Large intestine (tissue), 3 donors: ENCODE results near the gene CACNA1F. TPM values are rescaled to one million over a fixed set of nuclear protein-coding genes. Genes with fewer than 3 reads are reported as not detected.

Experiments
- DNase-seq, 2 donors: peaks; one replicate each; pipeline versions ENCODE4 v3.0.0 to v3.0.0-alpha.2; 2013
- H3K27ac ChIP-seq: one replicate; pipeline ENCODE4 v1.5.1; 2013; ENCODE audit warnings: low read length
- H3K27me3 ChIP-seq: 2 replicates; pipeline ENCODE4 v1.6.1; 2013; ENCODE audit warnings: low read length; ENCODE audit not compliant: control insufficient read depth, insufficient read depth
- H3K36me3 ChIP-seq: 2 replicates; pipeline ENCODE4 v1.6.1; 2013; ENCODE audit warnings: low read length; ENCODE audit not compliant: control insufficient read depth, insufficient read depth
- H3K4me1 ChIP-seq: one replicate; pipeline ENCODE4 v1.6.1; 2013; ENCODE audit warnings: low read length; ENCODE audit not compliant: control insufficient read depth, insufficient read depth
- H3K4me3 ChIP-seq: one replicate; pipeline ENCODE4 v1.5.1; 2013; ENCODE audit warnings: low read length
- H3K9me3 ChIP-seq: one replicate; pipeline ENCODE4 v1.6.1; 2013; ENCODE audit warnings: mild to moderate bottlenecking, low read depth, low read length, moderate library complexity; ENCODE audit not compliant: control insufficient read depth
- WGBS: methylation state at CpG from one replicate; pipeline ENCODE4 v1.1.5; 2013; ENCODE audit warnings: low lambda C conversion rate; ENCODE audit not compliant: insufficient coverage; 5-methylcytosine and 5-hydroxymethylcytosine counted together
- polyA plus RNA-seq: library from polyadenylated mRNA; unstranded; fragments of 120-200 nt; gene quantifications from one replicate; pipeline ENCODE4 v1.2.1, GENCODE V29; 2013

The CACNA1F gene
- polyA plus RNA-seq, 1 donor = 1.3 TPM

- Histone ChIP-seq H3K4me3 (peak within 1 kb of the TSS; percentile 73), H3K9me3 (peaks cover 5% of the 10 kb centered on the region), H3K36me3 (no peaks in the 10 kb centered on the region), H3K27ac (peak within 1 kb of the TSS; percentile 98), H3K27me3 (no peaks in the 10 kb centered on the region), H3K4me1 (peaks cover 17% of the 10 kb centered on the region)
- no peak for DNase-seq
- no CpG with 5 or more reads among the region's 70 CpGs for WGBS
Observed at GRCh38 chrX:49269767-49270248, 36.7 kb upstream of the CACNA1F start, which contains the start of gene PPP1R3F. PPP1R3F (plus strand) TSS chrX:49269793; CDS start chrX:49269870, 77 bp downstream.

DNA sequence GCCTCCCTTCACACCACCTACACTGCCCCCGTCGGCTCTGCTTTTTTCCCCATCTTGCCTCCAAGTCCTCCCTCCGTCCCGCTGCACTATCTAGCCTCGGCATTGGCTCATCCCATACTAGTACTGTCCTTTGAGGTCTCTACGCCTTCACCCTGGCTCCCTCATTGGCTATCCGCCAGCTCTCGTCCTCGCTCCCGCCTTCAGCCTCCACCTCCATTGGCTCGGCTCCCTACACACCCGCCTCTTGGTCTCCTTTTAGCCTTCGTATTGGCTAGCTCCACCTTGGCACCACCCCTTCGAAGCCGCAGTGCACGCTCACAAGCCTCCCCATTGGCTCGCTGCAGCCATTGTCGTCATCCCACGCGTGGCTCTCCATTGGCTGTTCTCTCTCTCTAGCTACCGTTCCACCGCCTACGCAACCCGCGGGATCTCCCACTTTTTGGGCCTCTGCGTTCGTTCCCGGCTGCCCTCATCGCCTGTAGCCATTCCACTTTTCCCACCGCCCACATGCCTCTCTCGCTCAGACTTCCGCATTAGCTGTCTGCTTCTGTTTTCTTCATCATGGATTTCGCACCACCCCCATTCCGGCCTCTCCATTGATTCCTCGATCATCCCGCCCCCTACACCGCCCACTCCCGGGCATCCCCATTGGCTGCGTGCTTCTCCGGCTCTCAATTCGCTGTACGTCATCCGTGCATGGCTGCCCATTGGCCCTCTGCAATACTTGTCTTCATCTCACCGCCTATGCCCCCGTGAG is 36.0 kb upstream of the CACNA1F start:
- WGBS = no CpG with 5 or more reads among the region's 45 CpGs
- Histone ChIP-seq H3K4me3 (peak overlapping the region; percentile 73), H3K27ac (peak overlapping the region; percentile 98), H3K9me3 (peaks cover 5% of the 10 kb centered on the region), H3K4me1 (peaks cover 17% of the 10 kb centered on the region), H3K36me3 (no peaks in the 10 kb centered on the region), H3K27me3 (no peaks in the 10 kb centered on the region)
- DNase-seq = peak; percentile 96 to 99

DNA sequence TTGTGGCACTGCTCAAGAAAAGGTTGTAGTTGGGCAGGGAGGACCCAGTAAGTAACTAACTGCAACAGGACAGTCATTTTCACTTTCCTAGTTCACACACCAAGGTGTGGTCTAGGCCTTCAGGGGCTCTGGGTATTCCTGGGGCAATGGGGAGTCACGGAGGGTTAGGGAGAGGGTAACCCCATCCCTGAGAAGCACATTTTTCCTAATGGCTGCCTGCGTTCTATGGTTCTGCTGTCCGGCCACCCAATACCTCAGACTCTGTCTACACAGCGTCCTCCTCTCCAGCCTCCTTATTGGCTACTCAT is 35.5 kb upstream of the CACNA1F start:
- H3K4me1 ChIP-seq = peaks cover 17% of the 10 kb centered on the region
- no CpG with 5 or more reads among the region's 4 CpGs for WGBS
- no peak for DNase-seq
- peaks cover 5% of the 10 kb centered on the region for H3K9me3 ChIP-seq
- H3K27ac ChIP-seq = peak overlapping the region; percentile 59
- peak overlapping the region; percentile 44 for H3K4me3 ChIP-seq
- H3K36me3 ChIP-seq = no peaks in the 10 kb centered on the region
- H3K27me3 ChIP-seq = no peaks in the 10 kb centered on the region

DNA sequence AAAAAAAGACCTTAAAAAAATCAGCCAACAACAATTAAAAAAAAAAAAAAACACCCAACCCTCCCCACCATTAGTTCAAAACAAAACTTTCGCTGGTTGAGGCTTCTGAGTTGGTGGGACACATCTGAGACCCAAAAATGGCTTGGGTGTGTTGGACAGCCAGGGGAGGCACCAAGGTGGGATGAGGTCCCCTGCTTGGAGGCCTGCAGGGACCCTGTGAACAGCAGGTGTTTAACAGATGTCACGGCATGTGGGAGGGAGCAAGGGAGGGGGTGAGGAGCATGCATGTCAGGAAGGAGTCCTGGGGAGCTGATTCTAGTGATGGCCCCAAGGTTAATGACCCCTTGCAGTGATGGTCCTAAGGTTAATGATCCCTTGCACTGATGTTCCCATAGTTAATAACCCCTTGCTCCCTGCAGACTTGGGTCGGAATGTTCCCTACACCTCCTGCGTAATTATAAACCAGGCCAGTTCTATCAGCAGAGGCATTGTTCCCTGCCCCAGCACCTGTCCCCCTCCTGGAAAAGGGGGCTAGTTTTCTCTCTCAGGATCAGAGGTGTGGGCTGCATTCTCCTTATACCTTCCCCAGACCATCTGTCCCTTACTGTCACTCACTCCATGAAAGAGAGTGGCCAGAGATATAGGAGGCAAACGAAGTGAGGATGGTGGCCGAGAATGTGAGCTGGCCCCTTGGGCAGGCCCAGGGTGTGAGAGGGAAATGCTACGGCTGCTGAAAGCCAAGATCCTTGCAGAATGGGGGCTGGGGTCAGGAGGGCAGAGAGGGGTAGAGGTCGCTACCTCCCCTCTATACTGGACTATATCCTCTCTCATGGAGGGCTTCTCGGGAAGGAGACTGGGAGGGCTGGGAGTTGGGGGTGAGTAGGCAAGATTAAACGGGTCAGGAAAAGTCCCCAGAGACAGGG is 33.6 kb upstream of the CACNA1F start:
- peak; percentile 29 to 70 for DNase-seq
- H3K4me1 ChIP-seq = peaks cover 17% of the 10 kb centered on the region
- peak overlapping the region; percentile 20 for H3K27ac ChIP-seq
- H3K36me3 ChIP-seq = no peaks in the 10 kb centered on the region
- H3K4me3 ChIP-seq = no peak overlapping the region
- peaks cover 5% of the 10 kb centered on the region for H3K9me3 ChIP-seq
- H3K27me3 ChIP-seq = no peaks in the 10 kb centered on the region
- WGBS = no CpG with 5 or more reads among the region's 10 CpGs

- Histone ChIP-seq H3K27ac (no peak within 1 kb of the TSS), H3K4me1 (peaks cover 10% of the 10 kb centered on the region), H3K9me3 (no peaks in the 10 kb centered on the region), H3K27me3 (no peaks in the 10 kb centered on the region), H3K36me3 (no peaks in the 10 kb centered on the region), H3K4me3 (no peak within 1 kb of the TSS)
- DNase-seq = no peak
- WGBS = no CpG with 5 or more reads among the region's 11 CpGs
Observed at GRCh38 chrX:49264460-49264859, 31.3 kb upstream of the CACNA1F start, which contains the start of gene FOXP3. FOXP3 (minus strand) TSS chrX:49264710; CDS start chrX:49258505, 6,205 bp downstream.

DNA sequence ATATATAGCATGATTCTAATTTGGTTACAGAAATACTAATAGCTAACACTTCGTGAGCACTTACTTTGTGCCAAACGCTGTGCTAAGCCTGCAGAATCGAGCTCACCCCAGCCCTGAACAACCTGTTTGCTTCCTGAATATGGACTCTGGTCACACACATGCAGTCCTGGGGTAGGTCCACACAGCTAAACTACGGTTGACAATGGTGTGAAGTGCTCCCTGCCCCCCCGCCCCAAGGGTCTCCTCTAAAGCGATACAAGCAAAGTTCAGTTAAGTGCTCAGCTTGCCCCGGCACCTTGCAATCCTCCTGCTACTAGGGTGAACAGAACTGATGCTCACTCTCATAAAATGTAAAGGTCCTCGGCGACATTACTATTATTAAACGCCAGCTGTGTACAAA is 30.5 kb upstream of the CACNA1F start:
- DNase-seq = no peak
- no peak overlapping the region for H3K4me3 ChIP-seq
- no peaks in the 10 kb centered on the region for H3K9me3 ChIP-seq
- H3K27ac ChIP-seq = no peak overlapping the region
- no peaks in the 10 kb centered on the region for H3K27me3 ChIP-seq
- whole genome bisulfite sequencing = no CpG with 5 or more reads among the region's 10 CpGs
- peaks cover 10% of the 10 kb centered on the region for H3K4me1 ChIP-seq
- H3K36me3 ChIP-seq = no peaks in the 10 kb centered on the region

GRCh38 chrX:49262603-49263002 is 29.5 kb upstream of the CACNA1F start:
- no peaks in the 10 kb centered on the region for H3K27me3 ChIP-seq
- H3K27ac ChIP-seq = no peak overlapping the region
- no peak overlapping the region for H3K4me3 ChIP-seq
- peaks cover 7% of the 10 kb centered on the region for H3K4me1 ChIP-seq
- no peaks in the 10 kb centered on the region for H3K36me3 ChIP-seq
- no peaks in the 10 kb centered on the region for H3K9me3 ChIP-seq
- no peak for DNase-seq
- no CpG with 5 or more reads among the region's 1 CpG for WGBS

DNA sequence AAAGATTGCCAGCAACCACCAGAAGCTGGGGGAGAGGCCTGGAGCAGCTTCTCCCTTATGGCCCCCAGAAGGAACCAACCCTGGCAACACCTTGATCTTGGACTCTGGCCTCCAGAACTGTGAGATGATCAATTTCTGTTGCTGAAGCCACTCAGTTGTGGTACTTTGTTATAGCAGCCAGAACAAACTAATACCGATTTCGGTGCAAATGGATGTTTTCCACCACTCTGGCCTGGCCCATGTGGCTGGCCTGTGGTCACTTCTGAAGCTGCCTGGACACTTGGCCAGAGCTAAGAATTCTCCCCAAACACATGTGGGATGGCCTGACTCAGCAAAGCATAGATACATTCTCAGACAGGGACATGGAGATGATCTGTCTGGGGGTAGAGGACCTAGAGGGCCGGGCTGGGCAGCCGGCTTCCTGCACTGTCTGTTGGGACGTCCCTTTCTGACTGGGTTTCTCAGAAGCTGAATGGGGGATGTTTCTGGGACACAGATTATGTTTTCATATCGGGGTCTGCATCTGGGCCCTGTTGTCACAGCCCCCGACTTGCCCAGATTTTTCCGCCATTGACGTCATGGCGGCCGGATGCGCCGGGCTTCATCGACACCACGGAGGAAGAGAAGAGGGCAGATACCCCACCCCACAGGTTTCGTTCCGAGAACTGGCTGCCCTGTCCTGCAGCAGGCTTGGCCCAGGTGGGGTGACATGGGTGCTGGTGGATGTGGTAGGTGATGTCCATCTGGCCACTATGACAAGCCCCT is 27.3 kb upstream of the CACNA1F start:
- H3K4me1 ChIP-seq = no peaks in the 10 kb centered on the region
- H3K27ac ChIP-seq = no peak overlapping the region
- DNase-seq = no peak
- no peak overlapping the region for H3K4me3 ChIP-seq
- H3K27me3 ChIP-seq = no peaks in the 10 kb centered on the region
- no CpG with 5 or more reads among the region's 17 CpGs for WGBS
- H3K36me3 ChIP-seq = no peaks in the 10 kb centered on the region
- H3K9me3 ChIP-seq = no peaks in the 10 kb centered on the region

GRCh38 chrX:49258749-49259124 is 25.6 kb upstream of the CACNA1F start:
- H3K36me3 ChIP-seq = no peaks in the 10 kb centered on the region
- WGBS = no CpG with 5 or more reads among the region's 5 CpGs

More at GRCh38 chrX:49258749-49259124, 25.6 kb upstream of the CACNA1F start:
- Histone ChIP-seq H3K27ac (no peak overlapping the region), H3K4me3 (no peak overlapping the region), H3K4me1 (no peaks in the 10 kb centered on the region), H3K27me3 (no peaks in the 10 kb centered on the region), H3K9me3 (no peaks in the 10 kb centered on the region)
- no peak for DNase-seq
